Mesothelial cell of epicardium (in vitro differentiated cells): Measurements from ENCODE around the gene BFSP2. TPM values are rescaled to one million over a fixed set of nuclear protein-coding genes. Genes with fewer than 3 reads are reported as not detected.

Experiments
- DNase-seq, 2 experiments: peaks; one replicate each; pipeline ENCODE4 v3.0.0; 2021; ENCODE audit warnings: low spot score in 2 of 2; ENCODE audit not compliant: unreplicated experiment in 2 of 2
- H3K27ac Mint-ChIP-seq: 2 replicates; pipeline ENCODE4 v1.8.0; 2021; ENCODE audit warnings: mixed read lengths
- H3K27me3 Mint-ChIP-seq: 2 replicates; pipeline ENCODE4 v1.8.0; 2021; ENCODE audit warnings: low read depth, mixed read lengths
- H3K36me3 Mint-ChIP-seq: 2 replicates; pipeline ENCODE4 v1.8.0; 2021; ENCODE audit warnings: mixed read lengths
- H3K4me1 Mint-ChIP-seq: 2 replicates; pipeline ENCODE4 v1.8.0; 2021; ENCODE audit warnings: mixed read lengths
- H3K4me3 Mint-ChIP-seq: 2 replicates; pipeline ENCODE4 v1.8.0; 2021; ENCODE audit warnings: mild to moderate bottlenecking, moderate library complexity, mixed read lengths
- H3K9me3 Mint-ChIP-seq: 2 replicates; pipeline ENCODE4 v1.8.0; 2021; ENCODE audit warnings: mixed read lengths
- CTCF ChIP-seq: fragments of 200-600 bp; sonication (generic); IDR thresholded peaks from one replicate; pipeline ENCODE4 v1.5.0; 2021; ENCODE audit warnings: antibody characterized with exemption; ENCODE audit not compliant: unreplicated experiment
- total RNA-seq: library from RNA; stranded (reverse); gene quantifications from 3 replicates; pipeline ENCODE4 v1.2.1, GENCODE V29; 2021

Gene BFSP2
- total RNA-seq, 1 donor from 2014 or later = not detected

GRCh38 chr3:133371181-133371580 is 28.7 kb upstream of the BFSP2 start:
- H3K36me3 Mint-ChIP-seq = no peaks in the 10 kb centered on the region
- H3K27me3 Mint-ChIP-seq = peaks cover 4% of the 10 kb centered on the region
- H3K4me1 Mint-ChIP-seq = no peaks in the 10 kb centered on the region
- no peak overlapping the region for H3K4me3 Mint-ChIP-seq
- no peak for TF ChIP-seq CTCF
- H3K27ac Mint-ChIP-seq = no peak overlapping the region
- DNase-seq = no peak
- no peaks in the 10 kb centered on the region for H3K9me3 Mint-ChIP-seq

GRCh38 chr3:133371676-133372075 is 28.2 kb upstream of the BFSP2 start:
- TF ChIP-seq CTCF = no peak
- no peak overlapping the region for H3K27ac Mint-ChIP-seq

GRCh38 chr3:133374708-133375402 is 25.0 kb upstream of the BFSP2 start:
- Mint-ChIP-seq H3K4me1 (no peaks in the 10 kb centered on the region), H3K27ac (no peak overlapping the region), H3K4me3 (no peak overlapping the region), H3K9me3 (no peaks in the 10 kb centered on the region), H3K27me3 (no peaks in the 10 kb centered on the region), H3K36me3 (no peaks in the 10 kb centered on the region)
- DNase-seq = no peak
- no peak for TF ChIP-seq CTCF

More at GRCh38 chr3:133371676-133372075, 28.2 kb upstream of the BFSP2 start:
- Mint-ChIP-seq H3K4me1 (no peaks in the 10 kb centered on the region), H3K36me3 (no peaks in the 10 kb centered on the region), H3K9me3 (no peaks in the 10 kb centered on the region), H3K27me3 (peaks cover 4% of the 10 kb centered on the region), H3K4me3 (no peak overlapping the region)
- no peak for DNase-seq

GRCh38 chr3:133375403-133375745 is 24.5 kb upstream of the BFSP2 start:
- Mint-ChIP-seq H3K9me3 (no peaks in the 10 kb centered on the region), H3K4me3 (no peak overlapping the region), H3K27me3 (no peaks in the 10 kb centered on the region), H3K27ac (no peak overlapping the region), H3K36me3 (no peaks in the 10 kb centered on the region), H3K4me1 (no peaks in the 10 kb centered on the region)
- no peak for DNase-seq
- no peak for TF ChIP-seq CTCF

- Mint-ChIP-seq H3K27me3 (peaks cover under 1% of the 10 kb centered on the region), H3K27ac (no peak overlapping the region), H3K9me3 (no peaks in the 10 kb centered on the region), H3K36me3 (no peaks in the 10 kb centered on the region), H3K4me1 (no peaks in the 10 kb centered on the region), H3K4me3 (no peak overlapping the region)
- DNase-seq = no peak
- no peak for TF ChIP-seq CTCF
Observed at GRCh38 chr3:133376810-133377209, 23.0 kb upstream of the BFSP2 start.

- H3K4me3 Mint-ChIP-seq = no peak overlapping the region
- H3K27me3 Mint-ChIP-seq = peaks cover 4% of the 10 kb centered on the region
- no peaks in the 10 kb centered on the region for H3K9me3 Mint-ChIP-seq
- H3K27ac Mint-ChIP-seq = no peak overlapping the region
- TF ChIP-seq CTCF = no peak
- H3K4me1 Mint-ChIP-seq = no peaks in the 10 kb centered on the region
- no peaks in the 10 kb centered on the region for H3K36me3 Mint-ChIP-seq
- DNase-seq = no peak
Observed at GRCh38 chr3:133377396-133377795, 22.5 kb upstream of the BFSP2 start.
